Body of pancreas (tissue), 4 donors: ENCODE data around the gene ABCD1. TPM values are rescaled to one million over a fixed set of nuclear protein-coding genes. Genes with fewer than 3 reads are reported as not detected.

Experiments used
- ATAC-seq: fragments of 150-250 bp; one replicate; pipeline ENCODE4 v1.9.1; 2016
- DNase-seq, 4 donors: peaks; one replicate each; pipeline ENCODE4 v3.0.0-alpha.2; 2019
- H3K27ac ChIP-seq, 4 donors: fragments of 200-600 bp; sonication (generic); 1 replicate in 3 of 4; 2 replicates in 1 of 4; pipeline versions ENCODE4 v1.5.1 to v1.6.1; 2016 to 2019; ENCODE audit warnings: mild to moderate bottlenecking in 1 of 4, mixed read lengths in 1 of 4, moderate library complexity in 1 of 4
- H3K27me3 ChIP-seq, 2 donors: fragments of 200-600 bp; sonication (generic); one replicate each; pipeline ENCODE4 v1.6.0; 2016; ENCODE audit warnings: mild to moderate bottlenecking in 1 of 2
- H3K36me3 ChIP-seq, 2 donors: fragments of 200-600 bp; sonication (generic); replicated peaks in 1 of 2; 2 replicates each; pipeline ENCODE4 v1.5.1; 2016; ENCODE audit warnings: low read depth in 2 of 2; ENCODE audit not compliant: insufficient read depth in 1 of 2
- H3K4me1 ChIP-seq: fragments of 200-600 bp; sonication (generic); one replicate; pipeline ENCODE4 v1.6.0; 2016
- H3K4me3 ChIP-seq, 2 donors: fragments of 200-600 bp; sonication (generic); 1 replicate in 1 of 2; 2 replicates in 1 of 2; pipeline ENCODE4 v1.5.1; 2016 to 2019
- H3K9me3 ChIP-seq, 3 donors: fragments of 200-600 bp; sonication (generic); 1 replicate in 2 of 3; 2 replicates in 1 of 3; pipeline ENCODE4 v1.5.1; 2016
- CTCF ChIP-seq, 7 experiments: fragments of 450-650 bp in 4 of 7; fragments of 200-600 bp in 3 of 7; sonication (generic) in 3 of 7; IDR thresholded peaks; one replicate each; pipeline ENCODE4 v1.5.1; 2016 to 2019; ENCODE audit warnings: antibody characterized with exemption in 7 of 7
- POLR2A ChIP-seq, 3 donors: fragments of 450-650 bp; IDR thresholded peaks; one replicate each; pipeline ENCODE4 v1.6.1; 2016; ENCODE audit warnings: antibody characterized with exemption in 3 of 3, mild to moderate bottlenecking in 2 of 3
- WGBS, 2 donors: methylation state at CpG; one replicate each; pipeline ENCODE4 v1.1.5; 2017; 5-methylcytosine and 5-hydroxymethylcytosine counted together
- intact Hi-C: fragments of 100-400 bp; cut with DNase I; formaldehyde crosslinking; loops from one replicate; pipeline ENCODE4 v1.15.1; 2023
- total RNA-seq, 2 donors: library from RNA; depleted of rRNA; stranded (reverse); fragments of >200 nt; gene quantifications; one replicate each; pipeline ENCODE4 v1.1.0, GENCODE V29; 2016

Gene ABCD1
- total RNA-seq, 2 donors from 2014 or later: 11.2 to 31.6 TPM

- TF ChIP-seq POLR2A (IDR thresholded peaks at IDR 0.05) (no peak), CTCF (IDR thresholded peaks at IDR 0.05) (no peak)
- intact Hi-C loops: no loop called here
- H3K9me3 ChIP-seq: no peaks in the 10 kb centered on the region
- ATAC-seq (no peak), DNase-seq (peak in 1 of 4 donors; percentile 6)
- no peaks in the 10 kb centered on the region for H3K27me3 ChIP-seq
- WGBS, 2 donors: no CpG with 5 or more reads among the region's 23 CpGs
- H3K36me3 ChIP-seq: no peaks in the 10 kb centered on the region
- H3K27ac ChIP-seq: no peak overlapping the region
- no peak overlapping the region for H3K4me3 ChIP-seq
- no peaks in the 10 kb centered on the region for H3K4me1 ChIP-seq
These were observed 48.6 kb downstream of the ABCD1 start for GRCh38 chrX:153773218-153773611.

GRCh38 chrX:153773741-153774575 lies 49.3 kb downstream of the ABCD1 start:
- no peaks in the 10 kb centered on the region for H3K27me3 ChIP-seq
- no peak overlapping the region for H3K4me3 ChIP-seq
- no peaks in the 10 kb centered on the region for H3K9me3 ChIP-seq
- intact Hi-C loops: no loop called here
- ATAC-seq (no peak), DNase-seq (peak in 3 of 4 donors; percentile 4 to 11 (median 4))
- no peak overlapping the region for H3K27ac ChIP-seq
- H3K4me1 ChIP-seq: no peaks in the 10 kb centered on the region
- TF ChIP-seq CTCF (IDR thresholded peaks at IDR 0.05) (no peak), POLR2A (IDR thresholded peaks at IDR 0.05) (no peak)
- no peaks in the 10 kb centered on the region for H3K36me3 ChIP-seq
- WGBS, 2 donors: 88 to 90% methylated on average over 15 to 18 of the region's 48 CpGs

GRCh38 chrX:153774576-153775292 lies 50.1 kb downstream of the ABCD1 start:
- intact Hi-C loops: no loop called here
- no peaks in the 10 kb centered on the region for H3K4me1 ChIP-seq
- ATAC-seq (no peak), DNase-seq (peak in 3 of 4 donors; percentile 5 to 10 (median 6))
- H3K27me3 ChIP-seq: no peaks in the 10 kb centered on the region
- no peaks in the 10 kb centered on the region for H3K9me3 ChIP-seq
- TF ChIP-seq POLR2A (IDR thresholded peaks at IDR 0.05) (no peak), CTCF (IDR thresholded peaks at IDR 0.05) (no peak)
- 86% methylated on average over 14 of the region's 37 CpGs; no CpG with 5 or more reads in 1 of the 2 donors for WGBS, 2 donors
- H3K36me3 ChIP-seq: no peaks in the 10 kb centered on the region
- H3K4me3 ChIP-seq: no peak overlapping the region
- no peak overlapping the region for H3K27ac ChIP-seq

- WGBS, 2 donors: 80 to 84% methylated on average over 1 to 18 of the region's 42 CpGs
- H3K4me1 ChIP-seq: no peaks in the 10 kb centered on the region
- H3K9me3 ChIP-seq: no peaks in the 10 kb centered on the region
- no peak overlapping the region for H3K27ac ChIP-seq
- H3K36me3 ChIP-seq: no peaks in the 10 kb centered on the region
- no peaks in the 10 kb centered on the region for H3K27me3 ChIP-seq
- TF ChIP-seq CTCF (IDR thresholded peaks at IDR 0.05): no peak
- no peak for TF ChIP-seq POLR2A (IDR thresholded peaks at IDR 0.05)
- DNase-seq (peak in 1 of 4 donors; percentile 3), ATAC-seq (no peak)
- H3K4me3 ChIP-seq: no peak overlapping the region
- intact Hi-C loops: no loop called here
These were observed 50.9 kb downstream of the ABCD1 start for GRCh38 chrX:153775293-153776119.
